Endothelial cell of umbilical vein (primary cell): ENCODE measurements around the gene BAD. TPM values are rescaled to one million over a fixed set of nuclear protein-coding genes. Genes with fewer than 3 reads are reported as not detected.
A peak's percentile ranks its signal among the peaks of the same experiment; 100 is the strongest.

Experiments
- BruUV-seq: library from RNA; stranded (reverse); fragments of 400-500 nt; replicated peaks from 2 replicates; lab custom pipeline; 2021; lab: Mats Ljungman, UMichigan
- CTCF ChIA-PET: fragments of 300-600, 350-600 bp; sonication (Branson Sonifier 250); formaldehyde crosslinking; loops from one replicate; lab custom pipeline; 2021; ENCODE audit warnings: antibody characterized with exemption, inconsistent platforms; lab: Charles Lee
- POLR2A ChIA-PET: fragments of 300-600, 350-600 bp; sonication (Branson Sonifier 250); formaldehyde crosslinking; loops from one replicate; lab custom pipeline; 2021; ENCODE audit warnings: antibody characterized with exemption, inconsistent platforms; lab: Charles Lee
- DNase-seq: peaks from one replicate; pipeline ENCODE4 v3.0.0-alpha.2; 2011; ENCODE audit warnings: low read depth, low spot score
- FAIRE-seq: peaks from 2 replicates; lab custom pipeline; 2011; peaks lifted over from hg19 to GRCh38; lab: Jason Lieb, UNC
- H2AFZ ChIP-seq: 2 replicates; pipeline ENCODE4 v1.6.0; 2012; ENCODE audit warnings: low read depth, low read length, control low read depth, inconsistent platforms
- H3K27ac ChIP-seq: 2 replicates; pipeline ENCODE4 v1.5.1; 2011; ENCODE audit warnings: low read depth, mild to moderate bottlenecking, control low read depth, low read length, moderate library complexity; ENCODE audit not compliant: insufficient read depth
- H3K27me3 ChIP-seq, 2 experiments: 2 replicates each; pipeline versions ENCODE4 v1.6.0 to v1.6.1; 2011; ENCODE audit warnings: low read length in 2 of 2, mixed read lengths in 1 of 2; ENCODE audit not compliant: control insufficient read depth in 2 of 2, insufficient read depth in 2 of 2
- H3K36me3 ChIP-seq, 2 experiments: 2 replicates in 1 of 2; 3 replicates in 1 of 2; pipeline ENCODE4 v1.5.1; 2011; ENCODE audit warnings: low read length in 2 of 2, mild to moderate bottlenecking in 1 of 2, moderate library complexity in 1 of 2; ENCODE audit not compliant: control insufficient read depth in 2 of 2, insufficient read depth in 2 of 2; ENCODE audit errors: extremely low read depth in 1 of 2
- H3K4me1 ChIP-seq: 3 replicates; pipeline ENCODE4 v1.5.1; 2011; ENCODE audit warnings: mild to moderate bottlenecking, low read length; ENCODE audit not compliant: control insufficient read depth, insufficient read depth; ENCODE audit errors: extremely low read depth
- H3K4me2 ChIP-seq: 2 replicates; pipeline ENCODE4 v1.6.1; 2011; ENCODE audit warnings: low read length, control low read depth, mixed read lengths; ENCODE audit not compliant: insufficient read depth
- H3K4me3 ChIP-seq, 3 experiments: fragments of 200-600 bp in 1 of 3; sonication (generic), shearing (Covaris generic) in 1 of 3; replicated peaks in 1 of 3; 2 replicates each; pipeline ENCODE4 v1.5.1; 2011 to 2016; ENCODE audit warnings: control low read depth in 3 of 3, low read length in 3 of 3, mild to moderate bottlenecking in 2 of 3, inconsistent platforms in 1 of 3, low read depth in 1 of 3, moderate library complexity in 1 of 3; ENCODE audit not compliant: insufficient read depth in 1 of 3
- H3K79me2 ChIP-seq: 2 replicates; pipeline ENCODE4 v1.6.0; 2012; ENCODE audit warnings: low read length, inconsistent platforms; ENCODE audit not compliant: control insufficient read depth, insufficient read depth
- H3K9ac ChIP-seq: replicated peaks from 2 replicates; pipeline ENCODE3; 2011; ENCODE audit warnings: low read length, control low read depth; ENCODE audit not compliant: insufficient read depth; ENCODE audit errors: extremely low read depth
- H3K9me1 ChIP-seq: replicated peaks from 3 replicates; pipeline ENCODE4 v1.6.0; 2011; ENCODE audit warnings: mild to moderate bottlenecking, low read length; ENCODE audit not compliant: control insufficient read depth, insufficient read depth; ENCODE audit errors: extremely low read depth
- H3K9me3 ChIP-seq: replicated peaks from 2 replicates; pipeline ENCODE4 v1.5.1; 2012; ENCODE audit warnings: low read length, inconsistent platforms; ENCODE audit not compliant: control insufficient read depth, insufficient read depth
- H4K20me1 ChIP-seq: replicated peaks from 2 replicates; pipeline ENCODE3; 2011; ENCODE audit warnings: mild to moderate bottlenecking, low read length; ENCODE audit not compliant: control insufficient read depth, insufficient read depth; ENCODE audit errors: extremely low read depth
- FOS ChIP-seq: IDR thresholded peaks from 2 replicates; pipeline ENCODE4 v1.6.1; 2011; ENCODE audit warnings: mild to moderate bottlenecking, low read length, moderate library complexity, borderline replicate concordance; ENCODE audit not compliant: insufficient read depth
- JUN ChIP-seq: IDR thresholded peaks from 2 replicates; pipeline ENCODE4 v1.6.1; 2011; ENCODE audit warnings: borderline replicate concordance, low read depth; ENCODE audit not compliant: insufficient read length, insufficient read depth
- MYC ChIP-seq: IDR thresholded peaks from one replicate; pipeline ENCODE4 v1.6.1; 2011; ENCODE audit warnings: mild to moderate bottlenecking, low read depth, low read length
- POLR2AphosphoS5 ChIP-seq: IDR thresholded peaks from 2 replicates; pipeline ENCODE4 v1.6.1; 2012; ENCODE audit warnings: low read depth, mild to moderate bottlenecking, control low read depth, low read length, moderate library complexity; ENCODE audit not compliant: insufficient read depth
- dilution Hi-C: fragments of 300-500 bp; cut with MboI; formaldehyde crosslinking; loops from one replicate; pipeline ENCODE4 v1.15.0; 2019; ENCODE audit warnings: low sequenced_read_pairs; ENCODE audit not compliant: extremely low pct_ligation_motif_present
- intact Hi-C: fragments of 100-400 bp; cut with micrococcal nuclease; formaldehyde crosslinking; loops from one replicate; pipeline ENCODE4 v1.10.0; 2022
- polyA plus RNA-seq, 4 experiments: library from polyadenylated mRNA; depleted of rRNA in 3 of 4; stranded (reverse) in 3 of 4; unstranded in 1 of 4; fragments of >200 nt; gene quantifications; 2 replicates each; pipeline versions ENCODE4 v1.2.1 to v1.2.3, GENCODE V29; 2011 to 2012; ENCODE audit warnings: missing spikeins in 1 of 4
- total RNA-seq: library from RNA; stranded (reverse); gene quantifications from 2 replicates; pipeline ENCODE4 v1.2.3, GENCODE V29; 2021
- TF ChIP-seq, protein P1 (sequence below): IDR thresholded peaks from 2 replicates; pipeline ENCODE4 v1.6.1; 2011; ENCODE audit not compliant: insufficient read depth, insufficient read length
- TF ChIP-seq, protein P2 (sequence below), 2 donors: IDR thresholded peaks; 1 replicate in 1 of 2; 2 replicates in 1 of 2; pipeline ENCODE4 v1.5.1; 2011; ENCODE audit warnings: low read length in 2 of 2, mild to moderate bottlenecking in 2 of 2, moderate library complexity in 2 of 2, control low read depth in 1 of 2, inconsistent platforms in 1 of 2, low read depth in 1 of 2; ENCODE audit not compliant: insufficient read depth in 1 of 2; ENCODE audit errors: extremely low read depth in 1 of 2

The BAD gene
- total and polyA plus RNA-seq, 2 donors (not counting 3 experiments of a cell fraction or from before 2014, with no cell fraction given) = 65.3 to 88.0 TPM

DNA sequence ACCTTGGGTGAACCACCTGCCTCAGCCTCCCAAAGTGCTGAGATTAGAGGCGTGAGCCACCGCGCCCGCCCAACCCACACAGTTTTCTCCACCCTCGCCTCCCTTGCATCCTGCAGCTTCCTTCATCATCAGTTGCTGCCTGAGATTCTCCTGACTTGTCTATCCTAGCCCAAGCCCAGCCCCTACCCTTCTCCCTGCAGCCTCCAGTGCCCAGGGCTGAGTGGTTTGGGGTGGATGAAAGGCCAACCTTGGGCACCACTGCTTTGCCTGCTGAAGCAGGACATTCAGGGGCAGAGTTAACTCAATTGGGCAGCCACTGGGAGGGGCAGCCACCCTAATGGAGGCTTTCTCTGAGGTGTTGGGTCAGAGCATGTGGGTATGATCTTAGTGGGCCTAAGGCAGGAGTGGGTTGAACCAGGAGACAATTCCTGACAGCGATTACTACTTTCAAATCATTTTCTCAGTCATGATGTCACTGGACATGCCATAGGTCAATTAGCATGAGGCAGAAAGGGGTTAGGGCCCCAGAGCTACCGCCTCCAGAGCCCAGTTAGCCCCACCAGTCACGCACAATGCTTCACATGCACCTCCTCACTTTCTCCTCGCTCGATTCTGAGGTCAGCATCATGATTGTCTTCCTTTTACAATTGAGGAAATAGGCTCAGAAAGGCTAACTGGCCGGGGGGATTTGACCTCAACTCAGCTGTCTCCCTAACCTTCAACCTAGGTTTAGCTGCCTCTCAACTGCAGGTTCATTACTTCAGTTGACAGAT, 44.6 kb downstream of the BAD start:
- dilution Hi-C loops (no loop called here), intact Hi-C loops (loop anchor here (2.0 to 5.0 kb wide), 2 partner anchors 117 to 239 kb away; partner anchors contain the start of gene RPS6KA4)
- CTCF ChIA-PET = interaction anchor here (1.6 to 1.7 kb wide), 2 partner anchors 13 to 35 kb away, joined by 5 to 6 read pairs; partner anchors contain the start of genes NUDT22 and TRPT1
- FAIRE-seq = no peak
- peak overlapping the region; percentile 88 for H3K27ac ChIP-seq
- H3K4me3 ChIP-seq = no peak overlapping the region
- no peaks in the 10 kb centered on the region for H3K9me3 ChIP-seq
- TF ChIP-seq, protein P1, sequence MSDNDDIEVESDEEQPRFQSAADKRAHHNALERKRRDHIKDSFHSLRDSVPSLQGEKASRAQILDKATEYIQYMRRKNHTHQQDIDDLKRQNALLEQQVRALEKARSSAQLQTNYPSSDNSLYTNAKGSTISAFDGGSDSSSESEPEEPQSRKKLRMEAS = no peak
- TF ChIP-seq POLR2AphosphoS5 (no peak), JUN (no peak), FOS (no peak), MYC (no peak)
- TF ChIP-seq, protein P2, sequence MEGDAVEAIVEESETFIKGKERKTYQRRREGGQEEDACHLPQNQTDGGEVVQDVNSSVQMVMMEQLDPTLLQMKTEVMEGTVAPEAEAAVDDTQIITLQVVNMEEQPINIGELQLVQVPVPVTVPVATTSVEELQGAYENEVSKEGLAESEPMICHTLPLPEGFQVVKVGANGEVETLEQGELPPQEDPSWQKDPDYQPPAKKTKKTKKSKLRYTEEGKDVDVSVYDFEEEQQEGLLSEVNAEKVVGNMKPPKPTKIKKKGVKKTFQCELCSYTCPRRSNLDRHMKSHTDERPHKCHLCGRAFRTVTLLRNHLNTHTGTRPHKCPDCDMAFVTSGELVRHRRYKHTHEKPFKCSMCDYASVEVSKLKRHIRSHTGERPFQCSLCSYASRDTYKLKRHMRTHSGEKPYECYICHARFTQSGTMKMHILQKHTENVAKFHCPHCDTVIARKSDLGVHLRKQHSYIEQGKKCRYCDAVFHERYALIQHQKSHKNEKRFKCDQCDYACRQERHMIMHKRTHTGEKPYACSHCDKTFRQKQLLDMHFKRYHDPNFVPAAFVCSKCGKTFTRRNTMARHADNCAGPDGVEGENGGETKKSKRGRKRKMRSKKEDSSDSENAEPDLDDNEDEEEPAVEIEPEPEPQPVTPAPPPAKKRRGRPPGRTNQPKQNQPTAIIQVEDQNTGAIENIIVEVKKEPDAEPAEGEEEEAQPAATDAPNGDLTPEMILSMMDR (IDR thresholded peaks at IDR 0.05; ENCODE audit: extremely low read depth in 1 of 2, insufficient read depth in 1 of 2, low read depth in 1 of 2, low read length in 2 of 2) = no peak
- H3K9me1 ChIP-seq = no peaks in the 10 kb centered on the region
- no peak for DNase-seq
- peaks cover 25% of the 10 kb centered on the region for H3K79me2 ChIP-seq
- peaks cover 17% of the 10 kb centered on the region for H3K4me1 ChIP-seq
- BruUV-seq = no TSS peak
- H2AFZ ChIP-seq = no peak overlapping the region
- POLR2A ChIA-PET = no interaction called here
- H3K27me3 ChIP-seq = no peaks in the 10 kb centered on the region
- peaks cover 6 to 20% of the 10 kb centered on the region in 2 experiments for H3K36me3 ChIP-seq
- H3K4me2 ChIP-seq = peak overlapping the region; percentile 51
- peak overlapping the region; percentile 73 for H3K9ac ChIP-seq
- H4K20me1 ChIP-seq = no peaks in the 10 kb centered on the region
